Hepatocyte (in vitro differentiated cells): Measurements from ENCODE around the gene DAPK2. TPM values are rescaled to one million over a fixed set of nuclear protein-coding genes. Genes with fewer than 3 reads are reported as not detected.

Experiments
- DNase-seq: peaks from one replicate; pipeline ENCODE4 v3.0.0-alpha.2; 2016; ENCODE audit warnings: low spot score
- H2AFZ ChIP-seq: fragments of 200-600 bp; sonication (generic); 2 replicates; pipeline ENCODE4 v1.6.0; 2016; ENCODE audit warnings: antibody characterized with exemption, mild to moderate bottlenecking
- H3K27ac ChIP-seq: fragments of 200-600 bp; sonication (generic); 2 replicates; pipeline ENCODE4 v1.5.1; 2016; ENCODE audit warnings: mild to moderate bottlenecking
- H3K27me3 ChIP-seq: fragments of 200-600 bp; sonication (generic); 2 replicates; pipeline ENCODE4 v1.6.1; 2016
- H3K36me3 ChIP-seq: fragments of 200-600 bp; sonication (generic); replicated peaks from 2 replicates; pipeline ENCODE4 v1.5.1; 2016; ENCODE audit warnings: low read depth; ENCODE audit not compliant: insufficient read depth
- H3K4me1 ChIP-seq: fragments of 200-600 bp; sonication (generic); 2 replicates; pipeline ENCODE4 v1.5.1; 2016; ENCODE audit warnings: mild to moderate bottlenecking, moderate library complexity; ENCODE audit not compliant: insufficient read depth
- H3K4me2 ChIP-seq: fragments of 200-600 bp; sonication (generic); 2 replicates; pipeline ENCODE4 v1.6.0; 2016
- H3K4me3 ChIP-seq: fragments of 200-600 bp; sonication (generic); 2 replicates; pipeline ENCODE4 v1.5.1; 2016; ENCODE audit warnings: mild to moderate bottlenecking
- H3K79me2 ChIP-seq: fragments of 200-600 bp; sonication (generic); 2 replicates; pipeline ENCODE4 v1.6.0; 2017; ENCODE audit warnings: mild to moderate bottlenecking
- H3K9me2 ChIP-seq: fragments of 200-600 bp; sonication (generic); replicated peaks from 2 replicates; pipeline ENCODE4 v1.6.0; 2017; ENCODE audit warnings: mild to moderate bottlenecking; ENCODE audit not compliant: insufficient read depth
- H3K9me3 ChIP-seq: fragments of 200-600 bp; sonication (generic); 2 replicates; pipeline ENCODE4 v1.5.1; 2016; ENCODE audit warnings: low read depth, mild to moderate bottlenecking
- H4K20me1 ChIP-seq: fragments of 200-600 bp; sonication (generic); 2 replicates; pipeline ENCODE4 v1.6.0; 2016; ENCODE audit warnings: mild to moderate bottlenecking; ENCODE audit not compliant: insufficient read depth, poor library complexity, severe bottlenecking
- EZH2 ChIP-seq: fragments of 200-600 bp; sonication (generic); IDR thresholded peaks from 2 replicates; pipeline ENCODE4 v1.6.1; 2016; ENCODE audit warnings: antibody characterized with exemption, mild to moderate bottlenecking, borderline replicate concordance
- EZH2phosphoT487 ChIP-seq: fragments of 200-600 bp; sonication (generic); IDR thresholded peaks from one replicate; pipeline ENCODE4 v1.6.1; 2018; ENCODE audit warnings: antibody characterized with exemption, mild to moderate bottlenecking, low read depth, moderate library complexity; ENCODE audit not compliant: unreplicated experiment, severe bottlenecking
- WGBS: methylation state at CpG from one replicate; pipeline ENCODE4 v1.1.6; 2016; ENCODE audit warnings: low lambda C conversion rate; ENCODE audit errors: missing lambda C conversion rate; 5-methylcytosine and 5-hydroxymethylcytosine counted together
- polyA plus RNA-seq: library from polyadenylated mRNA; unstranded; fragments of >200 nt; fragmentation: Nextera tagmentation; extraction: Ambion mirVana; gene quantifications from 2 replicates; pipeline ENCODE4 v1.2.1, GENCODE V29; 2016
- total RNA-seq: library from RNA; depleted of rRNA; stranded (reverse); fragments of >200 nt; gene quantifications from 2 replicates; pipeline ENCODE4 v1.2.3, GENCODE V29; 2014
- TF ChIP-seq, protein P1 (sequence below): fragments of 200-600 bp; sonication (generic); IDR thresholded peaks from 2 replicates; pipeline ENCODE4 v1.5.1; 2016; ENCODE audit warnings: antibody characterized with exemption, mild to moderate bottlenecking; ENCODE audit not compliant: poor library complexity

The DAPK2 gene
- total and polyA plus RNA-seq, 2 experiments from 2014 or later, result 4.9 to 5.1 TPM

DNA sequence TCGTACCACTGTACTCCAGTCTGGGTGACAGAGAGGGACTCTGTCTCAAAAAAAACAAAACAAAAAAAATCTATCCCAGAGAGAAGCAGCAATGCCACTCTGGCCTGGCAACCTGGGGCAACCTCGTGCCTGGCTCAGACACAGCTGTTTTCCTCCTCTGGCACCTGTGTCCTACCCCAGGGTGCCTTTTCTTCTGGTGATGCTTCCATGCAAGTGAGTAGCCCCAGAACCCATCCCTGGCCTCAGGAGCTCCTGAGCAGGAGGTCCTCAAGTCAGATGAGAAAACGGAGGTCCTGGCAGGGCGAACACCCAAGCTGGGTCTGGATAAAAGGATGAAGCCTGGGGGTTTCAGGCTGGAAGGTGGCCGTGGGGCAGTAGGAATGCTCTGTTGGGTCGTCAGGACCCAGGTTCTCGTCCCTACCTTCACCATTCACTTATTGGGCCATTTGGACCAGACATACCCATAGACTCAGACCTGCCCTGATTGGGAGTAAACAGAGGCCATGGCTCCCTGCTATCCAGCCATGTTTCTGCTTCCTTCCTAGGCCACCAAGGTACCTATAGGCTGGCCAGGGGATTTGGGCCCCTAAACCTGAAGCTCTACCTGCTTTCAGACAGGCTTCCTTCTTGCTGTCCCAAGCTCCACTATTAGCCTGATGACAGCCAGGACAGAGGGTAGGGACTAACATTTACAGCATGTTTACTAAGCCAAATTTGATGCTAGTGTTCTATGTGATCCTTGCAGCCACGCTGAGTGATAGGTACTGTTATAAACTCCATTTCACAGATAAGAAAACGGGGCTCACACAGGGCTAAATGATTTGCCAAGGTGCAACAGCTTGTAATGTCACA, 102.2 kb downstream of the DAPK2 start:
- H3K79me2 ChIP-seq, result no peaks in the 10 kb centered on the region
- no peak overlapping the region for H3K4me3 ChIP-seq
- DNase-seq, result no peak
- 78% methylated on average over 9 of the region's 9 CpGs for WGBS
- TF ChIP-seq EZH2phosphoT487, result no peak
- TF ChIP-seq EZH2, result no peak
- TF ChIP-seq, protein P1, sequence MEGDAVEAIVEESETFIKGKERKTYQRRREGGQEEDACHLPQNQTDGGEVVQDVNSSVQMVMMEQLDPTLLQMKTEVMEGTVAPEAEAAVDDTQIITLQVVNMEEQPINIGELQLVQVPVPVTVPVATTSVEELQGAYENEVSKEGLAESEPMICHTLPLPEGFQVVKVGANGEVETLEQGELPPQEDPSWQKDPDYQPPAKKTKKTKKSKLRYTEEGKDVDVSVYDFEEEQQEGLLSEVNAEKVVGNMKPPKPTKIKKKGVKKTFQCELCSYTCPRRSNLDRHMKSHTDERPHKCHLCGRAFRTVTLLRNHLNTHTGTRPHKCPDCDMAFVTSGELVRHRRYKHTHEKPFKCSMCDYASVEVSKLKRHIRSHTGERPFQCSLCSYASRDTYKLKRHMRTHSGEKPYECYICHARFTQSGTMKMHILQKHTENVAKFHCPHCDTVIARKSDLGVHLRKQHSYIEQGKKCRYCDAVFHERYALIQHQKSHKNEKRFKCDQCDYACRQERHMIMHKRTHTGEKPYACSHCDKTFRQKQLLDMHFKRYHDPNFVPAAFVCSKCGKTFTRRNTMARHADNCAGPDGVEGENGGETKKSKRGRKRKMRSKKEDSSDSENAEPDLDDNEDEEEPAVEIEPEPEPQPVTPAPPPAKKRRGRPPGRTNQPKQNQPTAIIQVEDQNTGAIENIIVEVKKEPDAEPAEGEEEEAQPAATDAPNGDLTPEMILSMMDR, result no peak
- no peaks in the 10 kb centered on the region for H3K9me3 ChIP-seq
- no peak overlapping the region for H3K4me2 ChIP-seq
- no peaks in the 10 kb centered on the region for H3K27me3 ChIP-seq
- no peaks in the 10 kb centered on the region for H3K4me1 ChIP-seq
- H3K9me2 ChIP-seq, result no peaks in the 10 kb centered on the region
- no peaks in the 10 kb centered on the region for H4K20me1 ChIP-seq
- no peak overlapping the region for H2AFZ ChIP-seq
- no peaks in the 10 kb centered on the region for H3K36me3 ChIP-seq
- no peak overlapping the region for H3K27ac ChIP-seq

DNA sequence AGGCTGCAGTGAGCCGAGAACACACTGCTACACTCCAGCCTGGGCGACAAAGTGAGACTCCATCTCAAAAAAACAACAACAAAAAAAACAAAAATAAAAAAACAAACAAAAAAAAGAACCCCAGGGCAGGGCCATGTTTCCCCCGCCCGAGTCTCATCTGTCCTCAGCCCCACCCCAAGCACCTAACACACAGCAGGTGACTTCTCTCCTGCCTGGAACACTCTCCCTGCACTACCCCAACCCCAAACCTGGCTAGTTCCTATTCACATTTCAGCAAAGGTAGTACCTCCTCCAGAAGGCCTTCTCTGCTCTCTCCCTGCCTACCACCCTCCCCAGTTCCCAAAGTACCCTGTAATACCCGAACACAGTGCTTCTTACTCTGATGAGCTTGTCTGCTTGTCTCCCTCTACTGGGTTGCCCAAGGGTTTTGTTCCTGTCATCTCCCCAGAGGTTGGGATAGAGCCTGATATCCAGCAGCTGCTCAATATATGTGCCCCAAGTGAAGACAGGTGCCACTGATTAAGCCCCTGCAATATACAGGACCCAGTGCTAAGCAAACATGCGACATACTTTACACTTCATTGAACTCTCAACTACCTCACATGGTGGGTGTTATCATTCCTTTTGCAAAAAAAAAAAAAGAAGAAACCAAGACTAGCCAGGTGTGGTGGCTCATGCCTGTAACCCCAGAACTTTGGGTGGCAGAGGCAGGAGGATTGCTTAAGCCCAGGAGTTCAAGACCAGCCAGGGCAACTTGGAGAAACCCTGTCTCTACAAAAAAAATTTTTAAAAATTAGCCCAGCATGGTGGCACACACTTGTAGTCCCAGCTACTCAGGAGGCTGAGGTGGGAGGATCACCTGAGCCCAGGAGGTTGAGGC, 103.6 kb downstream of the DAPK2 start:
- Histone ChIP-seq H3K79me2 (no peaks in the 10 kb centered on the region), H3K4me2 (no peak overlapping the region), H3K27me3 (no peaks in the 10 kb centered on the region), H3K27ac (no peak overlapping the region), H3K4me1 (no peaks in the 10 kb centered on the region), H3K36me3 (no peaks in the 10 kb centered on the region), H3K9me3 (no peaks in the 10 kb centered on the region), H3K9me2 (no peaks in the 10 kb centered on the region), H4K20me1 (no peaks in the 10 kb centered on the region), H2AFZ (no peak overlapping the region), H3K4me3 (no peak overlapping the region)
- DNase-seq, result no peak
- WGBS, result 91% methylated on average over 6 of the region's 6 CpGs
- no peak for TF ChIP-seq EZH2phosphoT487
- no peak for TF ChIP-seq EZH2
- TF ChIP-seq, protein P1, result no peak

DNA sequence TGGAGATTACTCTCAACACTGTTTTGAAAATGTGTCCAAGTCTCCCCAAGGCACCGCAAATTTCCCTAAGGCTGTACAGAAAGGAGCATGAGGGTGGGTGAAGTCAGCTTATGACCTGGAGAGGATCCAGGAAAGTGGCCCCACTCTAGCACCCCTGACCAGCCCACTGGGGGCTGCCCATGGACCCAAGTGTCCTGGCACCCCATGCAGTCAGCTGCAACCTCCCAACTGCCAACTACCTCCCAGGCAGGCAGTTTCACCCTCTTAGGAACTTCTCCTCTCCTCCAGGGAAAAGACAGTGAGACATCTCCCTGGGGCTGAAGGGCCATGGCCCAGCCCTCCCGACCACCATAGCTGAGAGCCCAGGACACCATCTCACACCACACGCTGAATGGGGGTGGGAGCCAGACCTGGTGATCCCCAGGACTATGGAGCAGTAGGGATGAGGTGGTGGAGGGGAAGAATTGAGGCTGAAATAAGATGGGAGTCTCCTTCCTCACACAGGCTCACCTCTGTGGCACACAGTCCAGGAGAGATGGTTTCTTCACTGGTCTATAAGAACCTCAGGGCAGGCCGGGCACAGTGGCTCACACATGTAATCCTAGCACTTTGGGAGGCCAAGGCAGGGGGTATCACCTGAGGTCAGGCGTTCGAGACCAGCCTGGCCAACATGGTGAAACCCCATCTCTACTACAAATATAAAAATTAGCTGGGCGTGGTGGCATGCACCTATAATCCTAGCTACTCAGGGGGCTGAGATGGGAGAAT, 104.4 kb downstream of the DAPK2 start:
- no peaks in the 10 kb centered on the region for H3K79me2 ChIP-seq
- H3K4me2 ChIP-seq, result no peak overlapping the region
- no peaks in the 10 kb centered on the region for H3K27me3 ChIP-seq
- H3K9me3 ChIP-seq, result no peaks in the 10 kb centered on the region
- no peaks in the 10 kb centered on the region for H4K20me1 ChIP-seq
- H3K9me2 ChIP-seq, result no peaks in the 10 kb centered on the region
- H3K4me1 ChIP-seq, result no peaks in the 10 kb centered on the region
- no peak overlapping the region for H3K4me3 ChIP-seq
- DNase-seq, result no peak
- WGBS, result 91% methylated on average over 7 of the region's 7 CpGs
- TF ChIP-seq EZH2phosphoT487 (no peak), EZH2 (no peak)
- TF ChIP-seq, protein P1, result no peak
- no peak overlapping the region for H3K27ac ChIP-seq
- no peaks in the 10 kb centered on the region for H3K36me3 ChIP-seq
- H2AFZ ChIP-seq, result no peak overlapping the region
